H7 (cell line): ENCODE measurements around the gene FUBP3. TPM values are rescaled to one million over a fixed set of nuclear protein-coding genes. Genes with fewer than 3 reads are reported as not detected.
"Not testable (repeated sequence)": the region's sequence is repeated elsewhere in the genome, so short reads cannot be mapped to it uniquely, and the experiment has no call there.

Source experiments
- DNase-seq: peaks from one replicate; pipeline ENCODE4 v3.0.0; 2012
- H3K27me3 ChIP-seq: 2 replicates; pipeline ENCODE4 v1.6.0; 2011; ENCODE audit warnings: mild to moderate bottlenecking, low read length; ENCODE audit not compliant: control insufficient read depth, insufficient read depth
- H3K36me3 ChIP-seq: replicated peaks from 2 replicates; pipeline ENCODE4 v1.5.1; 2011; ENCODE audit warnings: low read length; ENCODE audit not compliant: control insufficient read depth, insufficient read depth
- H3K4me3 ChIP-seq: 2 replicates; pipeline ENCODE4 v1.5.1; 2011; ENCODE audit warnings: low read depth, mild to moderate bottlenecking, control low read depth, low read length, moderate library complexity; ENCODE audit not compliant: insufficient read depth
- total RNA-seq: library from RNA; depleted of rRNA; stranded (reverse); fragments of >200 nt; shearing (Covaris generic); gene quantifications from 2 replicates; pipeline ENCODE4 v1.2.3, GENCODE V29; 2014

The FUBP3 gene
- total RNA-seq, 1 experiment from 2014 or later: 43.9 TPM

DNA sequence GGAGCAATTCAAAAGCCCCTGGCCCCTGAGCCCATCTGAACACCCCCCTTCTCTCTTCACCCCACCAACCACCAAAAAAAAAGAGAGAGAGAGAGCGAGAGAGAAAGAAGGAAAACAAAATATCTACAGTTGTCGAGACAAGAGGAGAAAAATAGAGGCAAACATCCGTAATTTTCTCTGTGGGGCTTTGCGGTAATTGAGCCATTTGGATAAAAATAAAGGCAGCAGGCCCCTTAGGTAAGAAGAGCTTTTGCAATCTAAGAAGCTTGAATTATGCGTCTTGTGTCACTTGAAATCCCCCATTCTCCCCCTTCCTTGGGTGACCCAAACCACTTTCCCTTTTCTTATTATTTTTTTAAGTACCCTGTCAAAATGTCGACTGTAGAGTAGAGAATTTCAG is 35.5 kb upstream of the FUBP3 start:
- H3K4me3 ChIP-seq: no peak overlapping the region
- no peaks in the 10 kb centered on the region for H3K27me3 ChIP-seq
- no peak for DNase-seq
- no peaks in the 10 kb centered on the region for H3K36me3 ChIP-seq

DNA sequence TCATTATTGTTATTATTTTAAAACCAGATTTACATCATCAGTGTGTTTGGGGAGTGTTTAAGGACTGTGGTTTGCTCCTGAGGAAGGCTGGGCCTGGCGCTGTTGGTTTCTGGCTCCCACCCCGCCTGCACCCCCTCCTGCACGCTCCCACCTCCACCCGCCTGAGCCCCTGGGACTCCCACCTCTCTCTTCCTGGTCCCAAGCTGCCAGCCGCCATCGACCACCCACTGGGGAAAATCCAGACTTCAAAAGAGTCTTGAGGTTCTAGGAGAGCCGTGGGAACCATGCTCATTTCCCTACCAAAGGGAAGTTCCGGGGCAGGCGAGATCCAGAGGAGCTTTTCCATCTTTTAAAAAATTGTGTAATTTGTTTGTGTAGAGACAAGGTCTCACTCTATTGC is 35.0 kb upstream of the FUBP3 start:
- Histone ChIP-seq H3K27me3 (no peaks in the 10 kb centered on the region), H3K36me3 (no peaks in the 10 kb centered on the region), H3K4me3 (no peak overlapping the region)
- peak; percentile 54 for DNase-seq

DNA sequence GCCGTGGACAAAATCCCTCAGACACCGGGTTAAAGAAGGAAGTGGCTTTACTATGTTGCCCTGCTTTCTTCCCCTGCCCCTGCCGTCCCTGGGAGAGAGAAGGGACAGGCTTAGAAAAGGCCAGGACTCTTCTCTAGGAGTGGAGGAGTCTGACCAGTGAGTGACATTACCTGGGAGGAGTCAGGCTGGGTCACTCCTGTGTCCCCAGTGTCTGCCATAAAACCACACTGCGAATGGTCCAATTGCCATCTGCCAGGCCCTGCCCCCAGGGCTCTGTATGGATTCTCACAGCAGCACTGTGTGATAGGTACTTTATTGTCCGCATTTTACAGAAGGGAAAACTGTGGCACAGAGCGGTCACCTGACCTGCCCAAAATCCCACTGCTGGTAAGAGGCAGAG is 31.3 kb upstream of the FUBP3 start:
- Histone ChIP-seq H3K4me3 (no peak overlapping the region), H3K36me3 (no peaks in the 10 kb centered on the region), H3K27me3 (no peaks in the 10 kb centered on the region)
- no peak for DNase-seq

DNA sequence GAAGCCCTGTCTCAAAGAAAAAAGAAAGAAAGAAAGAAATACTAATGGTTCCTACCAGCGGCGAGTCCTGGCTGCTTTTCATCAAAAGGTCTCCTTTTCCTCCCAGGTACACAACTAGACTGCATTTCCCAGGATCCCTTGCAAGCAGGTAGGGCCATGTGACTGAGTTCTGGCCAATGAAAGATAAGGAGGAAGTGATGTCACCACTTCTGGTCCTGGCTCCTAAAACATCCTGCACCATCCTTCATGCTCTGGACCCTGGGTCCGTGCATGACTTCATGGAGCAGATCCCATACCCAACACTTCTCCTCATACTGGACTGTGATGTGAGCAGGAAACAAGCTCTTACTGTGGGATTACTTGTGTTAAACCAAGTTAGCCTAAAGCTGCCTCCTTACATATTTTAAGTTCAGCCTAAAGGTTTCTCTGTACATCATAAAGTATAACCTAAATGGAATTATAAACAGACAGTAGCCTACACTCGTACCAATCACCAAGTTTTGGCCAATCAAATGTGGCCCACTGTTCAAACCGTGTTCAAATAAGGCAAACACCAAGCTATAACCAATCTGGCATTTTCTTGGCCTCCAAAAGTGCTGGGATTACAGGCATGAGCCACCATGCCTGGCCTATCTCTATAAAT is 30.2 kb upstream of the FUBP3 start:
- peak; percentile 85 for DNase-seq
- no peaks in the 10 kb centered on the region for H3K27me3 ChIP-seq
- no peaks in the 10 kb centered on the region for H3K36me3 ChIP-seq
- H3K4me3 ChIP-seq: no peak overlapping the region

DNA sequence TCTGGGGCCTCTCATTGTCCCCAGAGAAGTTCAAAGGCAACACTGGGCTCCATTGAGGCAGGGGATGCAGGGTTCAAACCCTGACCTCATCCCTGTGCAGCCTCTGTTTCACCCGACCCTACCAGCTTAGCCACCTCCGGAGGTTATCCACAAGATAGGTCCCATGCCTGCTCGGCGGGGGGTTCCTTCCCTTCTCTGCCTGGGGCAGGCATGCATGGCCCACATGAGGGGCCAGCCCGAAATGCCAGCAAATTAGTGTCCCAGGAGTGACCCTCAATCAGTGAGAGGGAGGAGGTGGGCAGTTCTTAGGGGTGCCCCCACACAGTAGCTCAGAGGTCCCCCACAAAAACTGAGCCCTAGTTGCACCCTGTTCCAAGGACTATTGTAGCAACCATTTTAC is 24.8 kb upstream of the FUBP3 start:
- Histone ChIP-seq H3K36me3 (no peaks in the 10 kb centered on the region), H3K27me3 (no peaks in the 10 kb centered on the region), H3K4me3 (no peak overlapping the region)
- no peak for DNase-seq

DNA sequence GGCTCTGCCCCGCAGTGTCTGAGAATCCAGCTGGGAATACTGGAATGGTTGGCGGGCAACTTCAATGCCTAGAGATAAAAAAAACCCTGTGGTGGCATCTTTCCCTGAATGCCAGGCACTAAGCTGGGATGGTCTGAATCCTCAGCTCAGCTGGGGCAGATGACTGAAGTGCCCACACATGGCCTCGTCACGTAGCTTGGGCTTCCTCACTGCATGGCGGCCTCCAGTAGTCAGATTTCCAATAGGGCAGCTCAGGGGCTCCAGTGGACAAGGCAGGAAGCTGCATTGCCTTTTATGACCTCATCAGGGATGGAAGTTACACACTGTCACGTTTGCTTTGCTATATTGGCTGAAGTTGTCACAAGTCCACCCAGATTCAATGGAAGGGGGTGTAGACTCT is 24.3 kb upstream of the FUBP3 start:
- Histone ChIP-seq H3K27me3 (no peaks in the 10 kb centered on the region), H3K4me3 (no peak overlapping the region), H3K36me3 (no peaks in the 10 kb centered on the region)
- DNase-seq: no peak

DNA sequence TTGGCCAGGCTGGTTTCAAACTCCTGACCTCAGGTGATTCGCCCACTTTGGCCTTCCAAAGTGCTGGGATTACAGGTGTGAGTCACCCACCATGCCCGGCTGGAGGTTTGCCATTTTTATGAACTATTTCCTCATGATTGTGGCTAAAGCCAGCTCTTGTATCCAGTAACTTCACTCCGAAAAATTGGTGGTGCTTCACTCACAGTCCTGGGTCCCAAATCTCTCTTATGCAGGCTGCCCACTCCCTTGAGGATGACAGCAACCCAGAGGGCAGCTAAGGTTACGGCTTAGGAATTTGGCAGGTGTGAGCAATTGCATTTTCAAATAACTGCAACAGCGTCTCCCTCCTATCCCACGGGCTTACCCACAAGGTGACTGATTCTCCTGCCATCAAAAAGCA is 23.4 kb upstream of the FUBP3 start:
- H3K36me3 ChIP-seq: no peaks in the 10 kb centered on the region
- H3K4me3 ChIP-seq: no peak overlapping the region
- H3K27me3 ChIP-seq: no peaks in the 10 kb centered on the region
- no peak for DNase-seq

DNA sequence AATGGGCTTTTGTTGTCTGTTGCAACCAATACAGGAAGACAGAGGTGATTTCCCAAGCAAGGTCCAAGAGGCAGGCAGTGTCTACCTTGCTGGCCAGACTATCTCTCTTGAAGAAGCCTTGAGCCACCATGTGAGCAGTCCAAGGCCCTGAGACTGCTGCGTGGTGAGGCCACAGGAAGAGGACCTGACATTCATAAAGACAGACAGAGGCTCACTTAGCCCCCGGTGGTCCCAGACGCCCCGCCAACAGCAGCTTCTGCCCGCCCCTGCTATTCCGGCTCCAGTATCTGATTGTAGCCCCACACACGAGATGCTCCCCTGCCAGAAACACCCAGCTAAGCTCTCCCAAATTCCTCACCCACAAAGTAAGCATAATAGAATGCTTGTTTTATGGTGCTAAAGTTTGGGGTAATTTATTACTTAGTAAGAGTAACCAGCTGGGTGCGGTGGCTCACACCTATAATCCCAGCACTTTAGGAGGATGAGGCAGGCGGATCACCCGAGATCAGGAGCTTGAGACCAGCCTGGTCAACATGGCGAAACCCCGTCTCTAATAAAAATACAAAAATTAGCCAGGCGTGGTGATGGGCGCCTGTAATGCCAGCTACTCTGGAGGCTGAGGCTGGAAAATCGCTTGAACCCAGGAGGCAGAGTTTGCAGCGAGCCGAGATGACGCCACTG is 22.8 kb upstream of the FUBP3 start:
- no peaks in the 10 kb centered on the region for H3K36me3 ChIP-seq
- no peak overlapping the region for H3K4me3 ChIP-seq
- no peak for DNase-seq
- H3K27me3 ChIP-seq: no peaks in the 10 kb centered on the region

DNA sequence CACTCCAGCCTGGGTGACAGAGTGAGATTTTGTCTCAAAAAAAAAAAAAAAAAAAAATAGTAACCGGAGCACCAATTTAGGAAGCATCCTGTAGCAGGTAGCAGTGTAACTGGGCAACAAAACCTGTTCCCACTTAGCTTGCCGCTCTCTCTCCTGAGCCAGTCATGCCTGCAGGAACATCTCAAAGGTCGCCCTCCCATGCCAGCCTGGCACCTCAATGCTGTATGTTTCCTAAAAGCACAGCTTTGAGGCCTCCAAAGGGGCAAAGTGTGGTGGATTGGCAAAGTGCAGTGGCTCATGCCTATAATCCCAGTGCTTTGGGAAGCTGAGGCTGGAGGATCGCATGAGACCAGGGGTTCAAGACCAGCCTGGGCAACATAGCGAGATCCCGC is 22.3 kb upstream of the FUBP3 start:
- no peak for DNase-seq
- no peak overlapping the region for H3K4me3 ChIP-seq
- H3K27me3 ChIP-seq: no peaks in the 10 kb centered on the region
- H3K36me3 ChIP-seq: no peaks in the 10 kb centered on the region

DNA sequence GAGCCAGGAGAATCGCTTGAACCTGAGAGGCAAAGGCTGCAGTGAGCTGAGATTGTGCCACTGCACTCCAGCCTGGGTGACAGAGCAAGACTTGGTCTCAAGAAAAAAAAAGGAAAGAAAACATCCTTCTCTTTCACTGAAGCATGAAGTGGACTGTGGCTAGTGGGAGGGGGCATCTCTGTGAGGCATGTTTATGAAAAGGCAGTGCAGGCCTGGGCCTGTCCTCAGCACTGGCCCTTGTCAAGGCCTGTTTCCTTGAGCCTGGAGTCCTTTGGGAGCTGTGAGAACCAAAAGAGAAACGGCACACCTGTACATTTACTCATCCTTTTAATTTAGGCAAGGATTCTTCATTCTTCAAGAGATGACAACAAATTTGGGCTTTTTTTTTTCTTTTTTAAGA is 18.3 kb upstream of the FUBP3 start:
- Histone ChIP-seq H3K36me3 (no peaks in the 10 kb centered on the region), H3K4me3 (no peak overlapping the region), H3K27me3 (no peaks in the 10 kb centered on the region)
- no peak for DNase-seq

DNA sequence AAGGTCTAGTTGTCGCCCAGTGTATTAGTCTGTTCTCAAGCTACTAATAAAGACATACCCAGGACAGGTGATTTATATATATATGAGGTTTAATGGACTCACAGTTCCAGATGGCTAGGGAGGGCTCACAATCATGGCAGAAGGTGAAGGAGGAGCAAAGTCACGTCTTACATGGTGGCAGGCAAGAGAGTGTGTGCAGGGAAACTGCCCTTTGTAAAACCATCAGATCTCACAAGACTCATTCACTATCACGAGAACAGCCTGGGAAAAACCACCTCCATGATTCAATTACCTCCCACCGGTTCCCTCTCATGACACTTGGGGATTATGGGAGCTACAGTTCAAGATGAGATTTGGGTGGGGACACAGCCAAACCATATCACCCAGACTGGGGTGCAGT is 16.9 kb upstream of the FUBP3 start:
- not testable (repeated sequence) for H3K36me3 ChIP-seq, H3K27me3 ChIP-seq, H3K4me3 ChIP-seq, DNase-seq

DNA sequence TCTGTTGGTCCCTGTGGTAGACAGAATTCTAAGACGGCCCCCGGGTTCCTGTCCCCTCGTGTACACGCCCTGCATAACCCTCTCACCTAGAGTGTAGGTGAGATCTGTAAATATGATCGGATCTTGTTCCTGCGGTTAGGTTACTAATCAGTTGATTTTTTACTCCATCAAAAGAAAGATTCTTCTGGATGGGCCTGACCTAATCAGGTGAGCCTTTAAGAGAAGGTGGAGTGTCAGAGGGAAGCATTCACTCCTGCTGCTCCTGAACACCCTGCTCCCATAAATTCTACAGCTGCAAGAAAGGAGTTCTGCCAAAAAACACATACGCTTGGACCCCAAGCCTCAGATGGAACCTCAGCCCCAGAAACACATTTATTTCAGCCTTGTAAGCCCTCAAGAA is 15.6 kb upstream of the FUBP3 start:
- H3K27me3 ChIP-seq: no peaks in the 10 kb centered on the region
- no peak overlapping the region for H3K4me3 ChIP-seq
- DNase-seq: no peak
- no peaks in the 10 kb centered on the region for H3K36me3 ChIP-seq

DNA sequence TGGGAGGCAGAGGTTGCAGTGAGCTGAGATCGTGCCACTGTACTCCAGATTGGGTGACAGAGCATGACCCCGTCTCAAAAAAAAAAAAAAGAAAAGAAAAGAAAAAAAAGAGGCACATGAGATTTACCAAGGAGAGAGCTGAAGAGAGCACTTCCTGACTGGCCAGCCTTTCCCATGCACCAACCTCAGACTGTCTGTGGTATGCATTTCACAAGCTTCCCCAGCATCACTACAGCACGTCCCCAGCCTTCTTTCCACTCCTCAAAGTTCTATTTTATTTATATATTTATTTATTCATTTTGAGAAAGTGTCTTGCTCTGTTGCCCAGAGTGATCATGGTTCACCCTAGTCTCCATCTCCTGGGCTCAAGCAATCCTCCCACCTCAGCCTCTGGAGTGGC is 13.6 kb upstream of the FUBP3 start:
- no peak for DNase-seq
- Histone ChIP-seq H3K27me3 (no peaks in the 10 kb centered on the region), H3K36me3 (no peaks in the 10 kb centered on the region), H3K4me3 (no peak overlapping the region)

DNA sequence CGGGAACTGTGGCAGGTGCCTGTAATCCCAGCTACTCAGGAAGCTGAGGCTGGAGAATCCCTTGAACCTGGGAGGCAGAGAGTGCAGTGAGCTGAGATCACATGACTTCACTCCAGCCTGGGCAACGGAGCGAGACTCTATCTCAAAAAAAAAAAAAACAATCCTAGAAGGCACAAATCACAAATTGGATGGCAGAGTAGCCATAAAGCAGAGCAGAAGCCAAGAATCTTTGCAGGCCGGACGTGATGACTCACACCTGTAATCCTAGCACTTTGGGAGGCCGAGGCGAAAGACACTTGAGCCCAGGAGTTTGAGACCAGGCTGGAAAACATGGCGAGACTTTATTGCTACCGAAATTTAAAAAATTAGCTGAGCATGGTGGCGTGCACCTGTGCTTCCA is 9.2 kb upstream of the FUBP3 start:
- H3K4me3 ChIP-seq: no peak overlapping the region
- no peaks in the 10 kb centered on the region for H3K27me3 ChIP-seq
- no peaks in the 10 kb centered on the region for H3K36me3 ChIP-seq
- no peak for DNase-seq

DNA sequence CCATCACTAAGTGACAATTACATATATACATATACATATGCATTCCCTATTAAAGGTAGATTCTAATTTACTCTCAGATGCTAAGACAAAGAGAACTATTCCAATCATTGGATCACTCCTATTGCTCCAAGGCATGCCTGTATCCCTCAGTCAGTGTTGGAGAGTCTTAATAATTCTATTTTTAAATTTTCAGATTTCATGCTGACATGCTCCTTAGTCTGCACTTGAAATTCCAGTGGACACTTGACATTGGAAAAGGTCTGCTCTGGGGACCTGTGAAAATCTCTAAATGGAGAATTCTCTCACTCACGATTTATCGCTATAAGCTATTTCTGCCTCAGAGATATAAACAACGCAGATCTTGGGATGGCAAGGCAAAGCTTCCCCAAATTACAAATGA is 3.9 kb upstream of the FUBP3 start:
- Histone ChIP-seq H3K4me3 (no peak overlapping the region), H3K36me3 (no peaks in the 10 kb centered on the region), H3K27me3 (no peaks in the 10 kb centered on the region)
- DNase-seq: no peak

DNA sequence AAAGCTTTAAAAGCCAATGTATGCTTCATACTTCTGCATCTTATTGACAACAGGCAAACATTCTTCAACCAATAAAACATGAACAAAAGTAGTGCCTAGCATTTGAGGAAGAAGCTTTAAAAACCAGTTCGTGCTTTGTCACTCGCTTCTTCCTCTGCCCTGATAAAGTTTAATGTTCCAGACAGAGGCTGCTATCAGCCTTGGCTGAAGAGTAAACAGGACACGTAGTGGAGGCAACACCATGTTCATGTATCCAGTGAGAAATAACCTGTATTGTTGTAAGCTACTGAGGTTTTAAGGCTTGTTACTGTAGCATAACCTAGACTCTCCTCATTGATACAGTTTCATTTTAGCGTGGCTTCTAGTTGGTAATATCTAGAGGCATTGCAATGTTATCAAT is 3.2 kb upstream of the FUBP3 start:
- no peak for DNase-seq
- Histone ChIP-seq H3K36me3 (no peaks in the 10 kb centered on the region; the same call in 1 of the 2 replicates), H3K4me3 (no peak overlapping the region), H3K27me3 (no peaks in the 10 kb centered on the region)
